Smooth muscle cell (in vitro differentiated cells): ENCODE measurements around the gene ABR. TPM values are rescaled to one million over a fixed set of nuclear protein-coding genes. Genes with fewer than 3 reads are reported as not detected.
"Not testable (repeated sequence)": the region's sequence is repeated elsewhere in the genome, so short reads cannot be mapped to it uniquely, and the experiment has no call there.

ENCODE experiments used
- DNase-seq: peaks from one replicate; lab custom pipeline; 2025; ENCODE audit not compliant: unreplicated experiment; lab: John Stamatoyannopoulos, UW
- H2AFZ ChIP-seq: fragments of 200-600 bp; sonication (generic); 2 replicates; pipeline ENCODE4 v1.6.0; 2016; ENCODE audit warnings: antibody characterized with exemption, low read depth, mild to moderate bottlenecking
- H3F3A ChIP-seq: fragments of 200-600 bp; sonication (generic); 2 replicates; pipeline ENCODE4 v1.6.0; 2017; ENCODE audit warnings: antibody characterized with exemption, low read depth
- H3K27ac ChIP-seq: fragments of 200-600 bp; sonication (generic); 2 replicates; pipeline ENCODE4 v1.5.1; 2016; ENCODE audit warnings: low read depth, mild to moderate bottlenecking
- H3K27me3 ChIP-seq: fragments of 200-600 bp; sonication (generic); 2 replicates; pipeline ENCODE4 v1.6.1; 2016; ENCODE audit warnings: low read depth, mild to moderate bottlenecking
- H3K36me3 ChIP-seq: fragments of 200-600 bp; sonication (generic); 2 replicates; pipeline ENCODE4 v1.5.1; 2016; ENCODE audit warnings: low read depth
- H3K4me1 ChIP-seq: fragments of 200-600 bp; sonication (generic); 2 replicates; pipeline ENCODE4 v1.5.1; 2016; ENCODE audit warnings: low read depth
- H3K4me2 ChIP-seq: fragments of 200-600 bp; sonication (generic); 2 replicates; pipeline ENCODE4 v1.6.0; 2016; ENCODE audit warnings: mild to moderate bottlenecking
- H3K4me3 ChIP-seq: fragments of 200-600 bp; sonication (generic); 2 replicates; pipeline ENCODE4 v1.5.1; 2016; ENCODE audit warnings: mild to moderate bottlenecking
- H3K79me2 ChIP-seq: fragments of 200-600 bp; sonication (generic); 2 replicates; pipeline ENCODE4 v1.6.0; 2016; ENCODE audit warnings: low read depth, mild to moderate bottlenecking
- H3K9ac ChIP-seq: fragments of 200-600 bp; sonication (generic); 2 replicates; pipeline ENCODE4 v1.6.0; 2016; ENCODE audit warnings: low read depth
- H3K9me3 ChIP-seq: fragments of 200-600 bp; sonication (generic); replicated peaks from 2 replicates; pipeline ENCODE4 v1.5.1; 2016; ENCODE audit warnings: low read depth
- H4K20me1 ChIP-seq: fragments of 200-600 bp; sonication (generic); 2 replicates; pipeline ENCODE4 v1.6.0; 2016; ENCODE audit warnings: low read depth
- CTCF ChIP-seq: fragments of 200-600 bp; sonication (generic); IDR thresholded peaks from 2 replicates; pipeline ENCODE4 v1.5.1; 2017; ENCODE audit warnings: borderline replicate concordance, mild to moderate bottlenecking, antibody characterized with exemption; ENCODE audit not compliant: insufficient read depth, poor library complexity, severe bottlenecking
- WGBS: methylation state at CpG from one replicate; pipeline ENCODE4 v1.1.7; 2016; ENCODE audit warnings: low lambda C conversion rate; 5-methylcytosine and 5-hydroxymethylcytosine counted together
- polyA plus RNA-seq: library from polyadenylated mRNA; unstranded; fragments of >200 nt; fragmentation: Nextera tagmentation; extraction: Ambion mirVana; gene quantifications from 2 replicates; pipeline ENCODE4 v1.2.1, GENCODE V29; 2016
- total RNA-seq: library from RNA; depleted of rRNA; stranded (reverse); fragments of >200 nt; gene quantifications from 2 replicates; pipeline ENCODE4 v1.2.3, GENCODE V29; 2014

ABR gene
- total and polyA plus RNA-seq, 2 experiments from 2014 or later, result 16.1 to 29.1 TPM

- H4K20me1 ChIP-seq, result peaks cover 22% of the 10 kb centered on the region
- H3K36me3 ChIP-seq, result no peaks in the 10 kb centered on the region
- no peak overlapping the region for H2AFZ ChIP-seq
- H3K9ac ChIP-seq, result no peak overlapping the region
- H3K9me3 ChIP-seq, result no peaks in the 10 kb centered on the region
- no peak overlapping the region for H3K27ac ChIP-seq
- TF ChIP-seq CTCF, result no peak
- no peaks in the 10 kb centered on the region for H3F3A ChIP-seq
- H3K79me2 ChIP-seq, result no peaks in the 10 kb centered on the region
- DNase-seq, result no peak
- no peaks in the 10 kb centered on the region for H3K27me3 ChIP-seq
- H3K4me3 ChIP-seq, result no peak overlapping the region
- WGBS, result 83% methylated on average over 21 of the region's 21 CpGs
- H3K4me2 ChIP-seq, result no peak overlapping the region
- H3K4me1 ChIP-seq, result peaks cover 4% of the 10 kb centered on the region
Measured at GRCh38 chr17:1047177-1047878, 132.5 kb downstream of the ABR start.

GRCh38 chr17:1045456-1045855 is 134.3 kb downstream of the ABR start:
- Histone ChIP-seq H3K79me2 (no peaks in the 10 kb centered on the region), H3K27ac (no peak overlapping the region), H3K27me3 (no peaks in the 10 kb centered on the region), H3K4me3 (no peak overlapping the region), H2AFZ (no peak overlapping the region), H4K20me1 (peaks cover 37% of the 10 kb centered on the region), H3K9me3 (no peaks in the 10 kb centered on the region), H3K36me3 (no peaks in the 10 kb centered on the region), H3K4me2 (no peak overlapping the region), H3K9ac (no peak overlapping the region), H3K4me1 (peaks cover 4% of the 10 kb centered on the region), H3F3A (no peaks in the 10 kb centered on the region)
- WGBS, result 95% methylated on average over 9 of the region's 9 CpGs
- DNase-seq, result no peak
- no peak for TF ChIP-seq CTCF

GRCh38 chr17:1044387-1045009 is 135.3 kb downstream of the ABR start:
- H3F3A ChIP-seq, H3K36me3 ChIP-seq, H3K4me2 ChIP-seq, H3K4me3 ChIP-seq, DNase-seq, H3K9me3 ChIP-seq, H2AFZ ChIP-seq, H3K9ac ChIP-seq, H3K4me1 ChIP-seq, H3K79me2 ChIP-seq, H3K27ac ChIP-seq, H3K27me3 ChIP-seq: not testable (repeated sequence)
- peaks cover 46% of the 10 kb centered on the region for H4K20me1 ChIP-seq
- 93% methylated on average over 13 of the region's 13 CpGs for WGBS

- Histone ChIP-seq H3K27me3 (no peaks in the 10 kb centered on the region), H2AFZ (no peak overlapping the region), H3F3A (no peaks in the 10 kb centered on the region), H3K9ac (no peak overlapping the region), H3K27ac (no peak overlapping the region), H4K20me1 (peaks cover 54% of the 10 kb centered on the region), H3K79me2 (no peaks in the 10 kb centered on the region), H3K36me3 (no peaks in the 10 kb centered on the region), H3K9me3 (no peaks in the 10 kb centered on the region), H3K4me3 (no peak overlapping the region), H3K4me2 (no peak overlapping the region), H3K4me1 (peaks cover 4% of the 10 kb centered on the region)
- no peak for TF ChIP-seq CTCF
- WGBS, result 49% methylated on average over 21 of the region's 21 CpGs
- DNase-seq, result no peak
Measured at GRCh38 chr17:1043601-1044251, 136.1 kb downstream of the ABR start.
